CD14-positive monocyte (primary cell): ENCODE measurements around the gene HTR1D. TPM values are rescaled to one million over a fixed set of nuclear protein-coding genes. Genes with fewer than 3 reads are reported as not detected.
A peak's percentile ranks its signal among the peaks of the same experiment; 100 is the strongest.

Experiments
- DNase-seq, 3 donors: peaks; one replicate each; pipeline ENCODE4 v3.0.0-alpha.2; 2011 to 2022
- H2AFZ ChIP-seq: 2 replicates; pipeline ENCODE4 v1.6.0; 2012; ENCODE audit warnings: mild to moderate bottlenecking, low read depth, low read length, inconsistent platforms; ENCODE audit not compliant: insufficient read depth, poor library complexity, severe bottlenecking
- H3K27ac ChIP-seq, 2 donors: 1 replicate in 1 of 2; 2 replicates in 1 of 2; pipeline ENCODE4 v1.5.1; 2012 to 2013; ENCODE audit warnings: low read length in 2 of 2, control low read depth in 1 of 2, inconsistent platforms in 1 of 2, low read depth in 1 of 2, mild to moderate bottlenecking in 1 of 2
- H3K27me3 ChIP-seq, 2 donors: one replicate each; pipeline versions ENCODE4 v1.6.0 to v1.6.1; 2011 to 2013; ENCODE audit warnings: low read length in 2 of 2; ENCODE audit not compliant: control insufficient read depth in 2 of 2, insufficient read depth in 2 of 2
- H3K36me3 ChIP-seq, 2 donors: replicated peaks in 1 of 2; 1 replicate in 1 of 2; 2 replicates in 1 of 2; pipeline versions ENCODE4 v1.5.1 to v1.6.1; 2012 to 2013; ENCODE audit warnings: low read length in 2 of 2, control low read depth in 1 of 2, inconsistent platforms in 1 of 2, mild to moderate bottlenecking in 1 of 2; ENCODE audit not compliant: insufficient read depth in 2 of 2, control insufficient read depth in 1 of 2
- H3K4me1 ChIP-seq, 2 donors: 1 replicate in 1 of 2; 2 replicates in 1 of 2; pipeline versions ENCODE4 v1.5.1 to v1.6.1; 2012 to 2013; ENCODE audit warnings: low read length in 2 of 2, control low read depth in 1 of 2, inconsistent platforms in 1 of 2, mild to moderate bottlenecking in 1 of 2, moderate library complexity in 1 of 2; ENCODE audit not compliant: insufficient read depth in 2 of 2, control insufficient read depth in 1 of 2
- H3K4me2 ChIP-seq: replicated peaks from 2 replicates; pipeline ENCODE3; 2012; ENCODE audit warnings: low read length, moderate library complexity, mild to moderate bottlenecking; ENCODE audit not compliant: poor library complexity, severe bottlenecking; ENCODE audit errors: extremely low read depth
- H3K4me3 ChIP-seq, 3 experiments: fragments of 200-600 bp in 1 of 3; sonication (generic) in 1 of 3; replicated peaks in 1 of 3; 1 replicate in 2 of 3; 2 replicates in 1 of 3; pipeline ENCODE4 v1.5.1; 2011 to 2013; ENCODE audit warnings: low read length in 3 of 3, mild to moderate bottlenecking in 3 of 3, control low read depth in 2 of 3, low read depth in 2 of 3, inconsistent platforms in 1 of 3, moderate library complexity in 1 of 3
- H3K79me2 ChIP-seq: 2 replicates; pipeline ENCODE4 v1.6.0; 2012; ENCODE audit warnings: mild to moderate bottlenecking, control low read depth, inconsistent platforms, low read length, moderate library complexity; ENCODE audit not compliant: insufficient read depth
- H3K9ac ChIP-seq: 2 replicates; pipeline ENCODE4 v1.6.0; 2017; ENCODE audit warnings: low read length, mild to moderate bottlenecking; ENCODE audit not compliant: insufficient read depth, poor library complexity, severe bottlenecking
- H3K9me3 ChIP-seq, 2 donors: replicated peaks in 1 of 2; 1 replicate in 1 of 2; 2 replicates in 1 of 2; pipeline versions ENCODE4 v1.5.1 to v1.6.1; 2012 to 2013; ENCODE audit warnings: low read length in 2 of 2, control low read depth in 1 of 2; ENCODE audit not compliant: control insufficient read depth in 1 of 2, insufficient read depth in 1 of 2
- H4K20me1 ChIP-seq: 2 replicates; pipeline ENCODE4 v1.6.0; 2012; ENCODE audit warnings: mild to moderate bottlenecking, low read length, control low read depth, moderate library complexity; ENCODE audit not compliant: insufficient read depth
- H3K27ac Mint-ChIP-seq, 7 donors: one replicate each; pipeline ENCODE4 v1.8.0; 2020; ENCODE audit warnings: mild to moderate bottlenecking in 7 of 7, mixed read lengths in 7 of 7, moderate library complexity in 6 of 7, inconsistent platforms in 2 of 7
- H3K27me3 Mint-ChIP-seq, 3 donors: one replicate each; pipeline ENCODE4 v1.8.0; 2021 to 2022; ENCODE audit warnings: low read depth in 3 of 3, mild to moderate bottlenecking in 3 of 3, mixed read lengths in 3 of 3, moderate library complexity in 3 of 3, inconsistent platforms in 1 of 3
- H3K36me3 Mint-ChIP-seq, 2 donors: one replicate each; pipeline ENCODE4 v1.8.0; 2020; ENCODE audit warnings: mixed read lengths in 2 of 2, inconsistent platforms in 1 of 2, mild to moderate bottlenecking in 1 of 2
- H3K4me1 Mint-ChIP-seq: one replicate; pipeline ENCODE4 v1.8.0; 2020; ENCODE audit warnings: mild to moderate bottlenecking, mixed read lengths
- H3K4me3 Mint-ChIP-seq, 2 donors: one replicate each; pipeline ENCODE4 v1.8.0; 2020; ENCODE audit warnings: mild to moderate bottlenecking in 2 of 2, mixed read lengths in 2 of 2, moderate library complexity in 1 of 2
- H3K9me3 Mint-ChIP-seq, 7 donors: one replicate each; pipeline ENCODE4 v1.8.0; 2020 to 2022; ENCODE audit warnings: mixed read lengths in 7 of 7, mild to moderate bottlenecking in 6 of 7, moderate library complexity in 6 of 7, inconsistent platforms in 2 of 7
- CTCF ChIP-seq: fragments of 200-600 bp; IDR thresholded peaks from one replicate; pipeline ENCODE4 v1.8.0; 2022; ENCODE audit warnings: antibody characterized with exemption, mild to moderate bottlenecking
- WGBS: methylation state at CpG from one replicate; pipeline ENCODE4 v1.1.5; 2013; ENCODE audit warnings: missing lambda C conversion rate; ENCODE audit not compliant: insufficient coverage; 5-methylcytosine and 5-hydroxymethylcytosine counted together
- intact Hi-C, 2 donors: fragments of 100-400 bp; cut with micrococcal nuclease; formaldehyde crosslinking; loops; one replicate each; pipeline versions ENCODE4 v1.15.0 to v1.15.1; 2023
- polyA plus RNA-seq, 3 donors: library from polyadenylated mRNA; depleted of rRNA in 1 of 3; unstranded in 2 of 3; stranded (reverse) in 1 of 3; fragments of 300-500 nt in 2 of 3; fragments of >200 nt in 1 of 3; fragmentation: Illumina TruSeq in 2 of 3; gene quantifications; 1 replicate in 2 of 3; 2 replicates in 1 of 3; pipeline ENCODE4 v1.2.3, GENCODE V29; 2012 to 2021

Gene HTR1D
- polyA plus RNA-seq, 3 donors, result not detected

- no peaks in the 10 kb centered on the region for H3K79me2 ChIP-seq
- H3K36me3 ChIP-seq, result no peaks in the 10 kb centered on the region
- H3K4me1 ChIP-seq, result peaks cover 0 to 10% of the 10 kb centered on the region in 2 donors
- no peak for TF ChIP-seq CTCF
- Mint-ChIP-seq H3K36me3 (no peaks in the 10 kb centered on the region), H3K27ac (peak overlapping the region in 1 of 7 donors; percentile 7), H3K9me3 (peaks cover 0 to 3% (median 0%) of the 10 kb centered on the region in 7 donors), H3K27me3 (peaks cover 49 to 66% (median 58%) of the 10 kb centered on the region in 3 donors), H3K4me3 (no peak overlapping the region), H3K4me1 (peaks cover 2% of the 10 kb centered on the region)
- no peak for DNase-seq
- intact Hi-C loops, result no loop called here
- H3K9me3 ChIP-seq, result peaks cover 0 to 3% of the 10 kb centered on the region in 2 donors
- H2AFZ ChIP-seq, result no peak overlapping the region
- no peak overlapping the region for H3K27ac ChIP-seq
- no peak overlapping the region for H3K9ac ChIP-seq
- no peak overlapping the region for H3K4me3 ChIP-seq
- H4K20me1 ChIP-seq, result no peaks in the 10 kb centered on the region
- peaks cover 25 to 43% of the 10 kb centered on the region in 2 donors for H3K27me3 ChIP-seq
- 100% methylated on average over 3 of the region's 4 CpGs for WGBS
- no peak overlapping the region for H3K4me2 ChIP-seq
Observed at GRCh38 chr1:23214640-23215039, 2.7 kb downstream of the HTR1D start.

GRCh38 chr1:23211955-23212354 lies 5.3 kb downstream of the HTR1D start:
- peaks cover 28 to 41% (median 35%) of the 10 kb centered on the region in 3 donors for H3K27me3 Mint-ChIP-seq
- H3K4me1 ChIP-seq, result peaks cover 0 to 2% of the 10 kb centered on the region in 2 donors
- H3K27ac Mint-ChIP-seq, result no peak overlapping the region
- H3K9me3 Mint-ChIP-seq, result no peaks in the 10 kb centered on the region
- no peak overlapping the region for H2AFZ ChIP-seq
- no peak for TF ChIP-seq CTCF
- no peak overlapping the region for H3K4me3 Mint-ChIP-seq
- H3K36me3 Mint-ChIP-seq, result no peaks in the 10 kb centered on the region
- 85% methylated on average over 3 of the region's 4 CpGs for WGBS
- intact Hi-C loops, result no loop called here
- H3K27me3 ChIP-seq, result peaks cover 11 to 22% of the 10 kb centered on the region in 2 donors
- H3K4me1 Mint-ChIP-seq, result no peaks in the 10 kb centered on the region
- DNase-seq, result no peak
- H3K79me2 ChIP-seq, result no peaks in the 10 kb centered on the region
- H3K36me3 ChIP-seq, result no peaks in the 10 kb centered on the region
- H3K9ac ChIP-seq, result no peak overlapping the region
- H3K9me3 ChIP-seq, result peaks cover 0 to 3% of the 10 kb centered on the region in 2 donors
- H3K4me3 ChIP-seq, result no peak overlapping the region
- H4K20me1 ChIP-seq, result no peaks in the 10 kb centered on the region
- no peak overlapping the region for H3K4me2 ChIP-seq
- no peak overlapping the region for H3K27ac ChIP-seq
